OCI-M2 (cell line): ENCODE data around the gene EEPD1.
"Not testable (repeated sequence)": the region's sequence is repeated elsewhere in the genome, so short reads cannot be mapped to it uniquely, and the experiment has no call there.

Source experiments
- DNase-seq: peaks from one replicate; lab custom pipeline; 2025; ENCODE audit not compliant: unreplicated experiment; lab: John Stamatoyannopoulos, UW

The EEPD1 gene

DNA sequence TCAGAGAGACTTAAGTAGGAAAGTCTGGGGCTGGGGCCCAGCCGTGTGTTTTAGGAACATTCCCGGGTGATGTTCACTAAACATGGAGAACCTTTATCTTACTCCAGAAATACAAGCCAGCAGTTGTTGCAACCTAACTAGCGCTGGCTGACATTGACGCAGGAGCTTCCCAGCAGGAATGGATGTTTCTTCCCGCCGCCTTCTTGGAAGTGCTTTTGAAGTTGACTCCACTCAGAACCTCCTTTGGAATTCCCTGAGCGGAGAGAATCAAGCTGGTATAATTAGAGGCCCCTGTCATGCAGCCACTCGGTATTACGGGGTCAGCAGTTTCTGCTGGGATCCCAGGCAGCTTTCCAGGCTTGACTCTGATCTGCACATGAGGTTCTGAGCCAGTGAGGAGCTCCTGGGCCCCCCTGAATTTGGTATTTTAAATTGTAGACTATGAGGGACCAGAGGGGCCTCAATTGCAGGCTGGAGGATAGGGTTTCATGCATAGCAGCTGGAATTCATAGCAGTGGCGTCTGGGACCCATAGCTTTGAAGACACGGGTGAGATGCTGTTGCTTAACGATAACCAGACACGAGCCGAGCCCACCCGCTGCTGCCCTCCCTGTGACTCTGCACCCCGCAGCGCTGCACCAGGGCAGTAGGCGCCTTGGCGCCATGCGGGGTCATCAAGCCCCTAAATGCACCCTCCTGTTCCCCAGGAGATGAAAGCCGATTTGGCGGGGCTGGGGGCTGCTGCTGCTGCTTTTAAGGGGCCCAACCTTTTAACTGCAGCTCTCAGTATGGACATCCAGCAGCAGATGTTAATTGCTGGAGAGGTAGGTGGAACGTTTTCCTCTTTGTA is 61.8 kb downstream of the EEPD1 start:
- no peak for DNase-seq

DNA sequence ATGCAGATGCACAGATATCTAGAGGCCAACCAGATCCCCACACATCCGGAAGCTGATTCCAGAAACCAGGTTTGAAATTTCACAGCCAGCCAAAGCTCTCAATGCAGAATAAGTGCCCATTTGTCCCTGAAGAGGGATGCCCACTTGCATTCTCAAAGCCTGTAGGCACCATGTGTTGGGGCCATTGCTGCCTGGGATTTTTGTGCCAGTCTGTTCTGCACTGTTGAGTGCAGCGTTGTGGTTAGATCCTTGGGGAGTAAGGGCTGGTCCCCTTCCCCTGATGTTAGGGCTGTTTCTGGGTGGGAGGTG is 62.4 kb downstream of the EEPD1 start:
- no peak for DNase-seq

DNA sequence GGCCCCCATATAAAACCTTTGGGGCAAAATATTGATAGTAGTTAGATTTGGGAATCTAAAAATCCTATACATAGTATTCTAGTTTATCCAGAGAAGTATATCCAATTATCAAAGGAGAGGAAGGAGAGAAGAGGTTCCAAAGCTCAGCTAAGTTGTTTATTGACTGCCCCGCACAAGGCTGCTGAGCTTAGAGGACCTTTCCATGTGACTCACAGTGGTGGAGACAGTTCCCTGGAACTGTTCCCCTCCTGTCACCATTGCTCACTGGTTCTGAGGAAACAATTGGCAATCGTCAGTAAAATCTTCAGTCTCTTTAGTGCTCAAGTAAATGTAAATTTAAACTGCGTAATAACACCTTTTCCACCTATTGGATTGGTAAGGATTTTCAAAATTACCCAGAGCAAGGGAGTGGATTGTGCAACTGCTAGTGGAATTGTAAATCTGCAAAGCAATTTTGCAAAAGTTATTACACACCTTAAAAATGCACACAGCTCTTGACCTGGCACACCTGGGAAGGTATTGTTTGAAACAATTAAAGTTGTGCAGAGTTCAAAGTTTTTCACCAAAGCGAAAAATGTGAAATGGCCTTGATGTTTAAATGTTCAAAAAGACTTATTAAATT is 63.1 kb downstream of the EEPD1 start:
- DNase-seq = no peak

DNA sequence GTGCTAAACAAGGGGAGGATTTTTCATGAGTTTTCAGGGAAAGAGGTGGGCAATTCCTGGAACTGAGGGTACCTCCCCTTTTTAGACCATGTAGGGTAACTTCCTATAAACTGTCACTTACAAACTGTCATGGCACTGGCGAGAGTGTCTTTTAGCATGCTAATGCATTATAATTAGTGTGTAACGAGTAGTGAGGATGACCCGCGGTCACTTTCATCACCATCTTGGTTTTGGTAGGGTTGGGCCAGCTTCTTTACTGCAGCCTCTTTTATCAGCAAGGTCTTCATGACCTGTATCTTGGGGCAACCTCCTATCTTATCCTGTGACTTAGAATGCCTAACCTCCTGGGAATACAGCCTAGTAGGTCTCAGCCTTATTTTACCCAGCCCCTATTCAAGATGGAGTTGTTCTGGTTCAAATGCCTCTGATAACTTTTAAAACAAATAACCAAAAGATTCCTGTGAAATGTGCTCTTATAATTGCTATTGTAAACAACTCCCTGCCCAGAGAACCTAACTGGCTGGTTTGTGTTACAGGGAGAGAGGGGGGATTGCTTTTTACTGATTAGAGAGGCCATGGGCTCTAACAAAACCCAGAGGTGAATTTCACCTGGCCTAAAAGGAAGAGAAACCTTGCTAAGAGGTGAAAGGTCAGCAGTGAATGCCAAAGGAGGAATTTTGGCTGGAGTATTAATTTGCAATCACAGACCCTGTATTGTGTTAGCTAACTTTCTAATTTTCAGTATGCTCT is 64.3 kb downstream of the EEPD1 start:
- no peak for DNase-seq

DNA sequence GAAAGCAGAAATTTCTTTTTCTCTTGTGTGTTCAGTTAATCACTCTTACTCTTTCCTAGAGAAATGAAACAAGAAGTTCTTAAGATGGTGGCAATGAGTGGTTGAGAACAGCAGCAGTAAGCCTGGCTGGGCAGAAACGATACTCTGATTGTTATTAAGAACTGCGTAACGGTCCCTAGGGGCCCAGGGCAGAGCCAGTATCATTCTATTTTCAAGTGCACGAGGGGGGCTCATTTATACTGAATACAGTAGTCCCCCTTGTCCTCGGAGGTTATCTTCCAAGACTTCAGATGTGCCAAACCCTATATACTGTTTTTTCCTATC is 64.9 kb downstream of the EEPD1 start:
- no peak for DNase-seq

DNA sequence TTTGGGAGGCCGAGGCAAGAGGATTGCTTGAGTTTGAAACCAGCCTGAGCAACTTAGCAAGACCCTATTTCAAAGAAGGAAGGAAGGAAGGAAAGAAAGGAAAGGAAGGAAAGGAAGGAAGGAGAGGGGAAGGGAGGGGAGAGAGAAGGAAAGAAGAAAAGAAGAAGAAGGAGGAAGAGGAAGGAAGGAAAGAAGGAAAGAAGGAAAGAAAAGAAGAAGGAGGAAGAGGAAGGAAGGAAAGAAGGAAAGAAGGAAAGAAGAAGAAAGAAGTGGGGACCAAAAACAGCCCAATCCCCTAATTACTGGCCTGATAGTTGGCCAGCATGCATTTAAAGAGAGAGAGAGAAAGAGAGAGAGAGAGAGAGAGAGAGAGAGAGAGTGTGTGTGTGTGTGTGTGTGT is 66.4 kb downstream of the EEPD1 start:
- no peak for DNase-seq

DNA sequence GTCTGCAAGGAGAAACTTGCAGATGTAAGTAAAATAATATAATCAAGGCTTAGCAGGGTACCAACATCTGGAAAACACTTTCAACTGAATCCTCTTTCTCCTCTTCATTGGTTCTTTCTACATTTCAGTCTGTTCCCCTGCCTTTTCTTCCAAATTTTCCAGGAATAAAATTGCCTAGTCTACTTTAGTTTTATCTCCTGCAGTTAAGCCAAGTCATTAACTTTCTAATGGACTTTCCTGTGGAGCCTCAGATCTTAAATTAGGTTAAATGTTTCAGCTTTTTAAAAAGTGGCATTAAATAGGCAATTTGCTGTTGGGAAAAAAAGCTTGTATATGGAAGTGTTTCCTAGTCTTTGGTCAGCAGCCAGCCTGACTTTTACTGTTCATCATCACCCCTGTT is 70.8 kb downstream of the EEPD1 start:
- no peak for DNase-seq

DNA sequence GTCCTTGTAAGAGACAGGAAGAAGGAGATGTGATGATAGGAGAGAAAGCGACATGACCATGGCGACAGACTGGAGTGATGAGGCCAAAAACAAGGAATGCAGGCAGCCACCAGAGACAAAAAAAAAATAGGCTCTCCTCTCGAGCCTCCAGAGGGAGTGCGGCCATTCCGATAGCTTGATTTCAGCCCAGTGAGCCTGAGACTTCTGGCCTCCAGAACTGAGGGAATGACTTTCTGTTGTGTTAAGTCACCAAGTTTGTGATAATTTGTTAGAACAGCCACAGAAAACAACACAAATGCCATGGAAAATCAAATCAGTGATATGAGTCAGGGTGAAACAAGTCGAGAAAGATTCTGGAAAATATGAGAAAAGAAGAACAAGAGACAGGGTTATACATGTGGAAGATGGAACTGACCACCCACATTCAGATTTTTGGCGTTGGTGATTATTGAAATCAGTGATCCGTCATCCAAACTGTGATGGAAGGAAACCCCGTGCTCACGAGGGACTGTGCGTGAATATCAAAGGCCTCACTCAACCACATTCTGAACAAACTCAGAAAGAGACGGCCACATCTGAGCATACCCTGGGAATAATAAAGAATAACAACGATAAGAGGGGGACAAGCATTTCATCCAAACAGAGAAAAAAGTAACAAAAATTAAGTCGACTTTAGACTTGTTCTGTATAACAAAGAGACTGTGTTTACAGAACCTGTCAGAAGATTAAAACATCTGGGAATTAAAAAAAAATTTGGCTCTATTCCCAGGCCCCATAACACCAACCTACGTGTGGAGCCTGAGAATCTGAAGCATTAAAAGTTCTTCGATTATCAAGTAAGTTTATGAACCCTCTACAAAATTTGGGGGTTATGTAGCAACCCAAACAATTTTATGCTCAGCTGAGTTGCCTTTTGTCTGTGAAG is 72.1 kb downstream of the EEPD1 start:
- no peak for DNase-seq

DNA sequence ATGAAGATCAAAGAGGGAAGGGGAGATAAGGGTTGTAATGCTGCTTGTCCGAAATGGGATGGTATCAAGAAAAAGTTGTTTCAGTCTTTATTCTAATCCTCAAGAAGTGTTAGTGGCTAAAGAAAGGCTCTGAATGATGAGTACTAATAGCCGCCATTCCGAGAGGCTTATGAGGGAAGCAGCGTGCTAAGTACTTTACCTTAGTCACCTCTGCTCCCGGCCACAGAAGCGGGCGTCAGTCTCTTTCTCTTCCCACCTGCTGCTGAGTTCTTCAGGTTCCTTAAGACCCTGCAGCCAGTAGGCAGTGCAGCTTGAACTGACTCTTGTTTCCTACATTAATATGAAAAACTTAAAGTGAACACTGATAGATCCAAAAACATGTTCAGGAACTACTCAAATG is 73.1 kb downstream of the EEPD1 start:
- DNase-seq = no peak

DNA sequence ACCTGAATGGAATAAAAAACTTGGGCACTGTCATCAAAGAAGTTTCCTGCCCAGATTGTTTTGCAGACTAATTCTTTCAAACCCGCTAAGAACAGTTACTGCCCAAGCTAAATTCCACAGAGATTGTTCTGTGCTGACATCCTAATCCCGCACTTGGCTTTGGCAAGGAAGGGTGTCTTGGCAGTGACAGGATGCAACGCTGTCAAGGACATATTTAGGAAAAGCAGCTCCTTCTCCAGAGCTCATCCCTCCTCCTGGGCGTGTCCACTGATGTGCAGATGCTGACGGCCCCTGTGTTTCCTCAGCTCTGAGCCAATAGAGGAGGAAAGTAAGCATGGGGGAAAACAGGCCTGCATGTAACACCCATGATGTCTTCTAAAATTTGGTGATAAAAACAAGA is 74.2 kb downstream of the EEPD1 start:
- DNase-seq = no peak

DNA sequence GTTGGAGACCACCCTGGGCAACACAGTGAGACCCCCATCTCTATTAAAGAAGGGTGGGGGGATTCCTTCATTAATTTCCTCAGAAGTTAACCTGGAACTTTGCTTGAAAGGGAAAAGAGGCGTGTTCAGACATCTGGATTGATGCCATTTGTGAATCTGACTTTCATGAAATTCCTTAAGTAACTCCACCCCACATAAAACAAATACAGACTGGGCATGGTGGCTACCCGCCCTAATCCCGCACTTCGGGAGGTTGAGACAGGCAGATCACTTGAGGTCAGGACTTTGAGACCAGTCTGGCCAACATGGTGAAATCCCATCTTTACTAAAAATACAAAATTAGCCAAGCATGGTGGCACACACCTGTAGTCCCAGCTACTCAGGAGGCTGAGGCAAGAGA is 75.0 kb downstream of the EEPD1 start:
- no peak for DNase-seq

DNA sequence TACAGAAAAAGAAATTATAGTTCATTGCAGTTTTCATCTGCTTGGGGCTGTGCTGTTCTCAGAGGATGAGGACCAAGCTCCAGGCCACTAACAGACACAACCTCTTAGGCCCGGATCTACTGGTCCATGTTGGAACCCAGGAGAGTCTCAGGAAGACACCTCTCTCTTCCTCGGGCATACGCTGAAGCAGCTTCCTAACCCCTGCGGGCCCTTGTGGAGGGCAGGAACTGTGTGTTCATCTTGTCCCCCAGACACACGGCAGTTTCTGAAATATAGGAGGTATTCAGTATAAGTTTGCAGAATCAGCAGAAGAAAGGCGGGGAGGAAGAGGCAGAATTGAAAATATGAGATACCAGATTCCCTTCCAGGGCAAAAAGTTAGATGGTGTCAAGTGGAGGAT is 78.4 kb downstream of the EEPD1 start:
- DNase-seq = no peak

DNA sequence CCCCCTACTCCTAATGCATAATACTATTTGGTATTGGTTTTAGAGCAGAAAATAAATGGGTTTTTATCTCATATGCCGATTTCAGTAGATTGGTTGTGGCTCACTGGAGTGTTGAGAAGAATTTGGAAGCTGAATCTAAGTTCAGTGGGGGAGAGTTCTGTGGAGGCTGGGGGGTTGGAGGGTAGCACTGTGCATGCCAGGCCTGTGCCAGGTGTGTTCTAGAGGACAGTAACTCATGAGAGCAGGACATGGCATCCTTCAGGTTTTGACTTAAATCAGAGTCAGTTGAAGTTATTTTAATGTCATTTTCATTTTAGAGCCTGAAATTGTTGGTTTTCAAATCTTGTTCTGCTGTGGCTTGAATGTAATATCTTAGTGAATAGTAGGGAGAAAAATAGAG is 79.5 kb downstream of the EEPD1 start:
- DNase-seq = no peak

DNA sequence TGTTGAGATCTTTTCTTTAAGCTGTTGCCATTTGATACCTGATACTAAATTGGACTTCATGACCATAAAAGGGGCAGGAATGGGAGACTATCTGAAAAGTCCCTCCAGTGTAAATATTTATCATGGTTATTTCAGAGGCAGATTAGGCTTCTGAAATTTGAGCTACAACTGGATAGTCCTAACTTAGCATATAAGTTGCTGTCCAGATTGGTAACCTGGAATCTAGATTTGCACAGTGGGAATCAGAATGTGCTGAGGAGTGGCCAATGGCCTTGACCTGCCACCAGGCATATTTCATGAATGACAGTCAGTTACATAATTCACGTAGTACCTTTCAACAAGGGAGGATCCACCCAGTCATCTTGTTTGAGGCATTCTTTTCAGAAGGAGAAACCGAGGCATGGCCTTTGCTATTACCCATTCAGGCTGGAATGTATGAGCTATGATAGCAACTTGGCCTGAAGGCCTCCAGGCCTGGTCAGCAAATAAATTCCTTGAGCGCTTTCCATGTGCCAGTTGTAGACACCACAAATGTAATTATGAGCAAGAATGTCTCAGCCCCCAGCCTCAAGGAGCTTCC is 80.0 kb downstream of the EEPD1 start:
- no peak for DNase-seq

DNA sequence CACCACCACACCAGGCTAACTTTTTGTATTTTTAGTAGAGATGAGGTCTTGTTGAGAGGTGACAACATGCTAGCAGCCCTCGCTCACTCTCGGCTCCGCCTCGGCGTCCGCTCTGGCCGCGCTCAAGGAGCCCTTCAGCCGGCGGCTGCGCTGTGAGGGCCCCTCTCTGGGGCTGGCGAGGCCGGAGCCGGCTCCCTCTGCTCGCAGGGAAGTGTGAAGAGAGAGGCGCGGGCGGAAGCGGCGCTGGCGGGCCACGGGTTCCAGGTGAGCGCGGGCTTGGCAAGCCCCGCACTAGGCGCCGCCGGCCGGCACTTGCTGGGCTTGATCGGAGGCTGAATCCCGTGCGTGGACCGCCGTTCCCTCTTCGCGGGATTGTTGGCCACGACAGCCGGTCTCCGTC is 83.0 kb downstream of the EEPD1 start:
- no peak for DNase-seq

DNA sequence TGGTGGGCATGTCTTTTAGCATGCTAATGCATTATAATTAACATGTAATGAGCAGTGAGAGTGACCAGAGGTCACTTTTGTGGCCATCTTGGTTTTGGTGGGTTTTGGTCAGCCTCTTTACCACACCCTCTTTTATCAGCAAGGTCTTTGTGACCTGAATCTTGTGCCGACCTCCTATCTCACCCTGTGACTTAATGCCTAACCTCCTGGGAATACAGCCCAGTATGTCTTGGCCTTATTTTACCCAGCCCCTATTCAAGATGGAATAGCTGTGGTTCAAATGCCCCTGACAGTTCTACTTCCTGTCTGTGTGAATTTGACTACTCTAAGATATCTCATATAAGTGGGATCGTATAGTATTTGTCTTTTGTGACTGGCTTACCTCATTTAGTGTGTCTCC is 85.1 kb downstream of the EEPD1 start:
- DNase-seq = no peak

DNA sequence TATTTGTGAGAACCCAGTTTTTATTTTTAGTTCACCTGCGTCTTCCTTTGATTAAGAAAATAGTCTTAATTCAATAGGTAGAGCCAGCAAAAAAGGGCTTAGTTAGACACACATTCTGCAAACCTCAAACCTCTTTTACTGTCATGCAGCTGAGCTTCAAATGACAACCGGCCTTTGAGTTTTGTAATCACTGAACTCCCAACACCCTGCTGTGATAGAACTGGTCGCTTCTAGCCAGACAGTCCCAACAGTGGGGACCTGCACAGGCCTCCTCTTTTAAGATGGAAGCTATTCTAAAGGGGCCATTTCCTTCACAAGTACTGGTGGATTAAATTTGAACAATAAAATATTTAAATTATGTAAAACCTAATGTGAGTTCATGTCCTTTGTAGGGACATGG is 90.3 kb downstream of the EEPD1 start:
- not testable (repeated sequence) for DNase-seq

DNA sequence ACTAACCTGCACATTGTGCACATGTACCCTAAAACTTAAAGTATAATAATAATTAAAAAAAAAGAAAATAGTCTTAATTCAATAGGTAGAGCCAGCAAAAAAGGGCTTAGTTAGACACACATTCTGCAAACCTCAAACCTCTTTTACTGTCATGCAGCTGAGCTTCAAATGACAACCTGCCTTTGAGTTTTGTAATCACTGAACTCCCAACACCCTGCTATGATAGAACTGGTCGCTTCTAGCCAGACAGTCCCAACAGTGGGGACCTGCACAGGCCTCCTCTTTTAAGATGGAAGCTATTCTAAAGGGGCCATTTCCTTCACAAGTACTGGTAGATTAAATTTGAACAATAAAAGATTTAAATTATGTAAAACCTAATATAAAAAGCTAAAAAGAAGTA is 90.9 kb downstream of the EEPD1 start:
- not testable (repeated sequence) for DNase-seq

DNA sequence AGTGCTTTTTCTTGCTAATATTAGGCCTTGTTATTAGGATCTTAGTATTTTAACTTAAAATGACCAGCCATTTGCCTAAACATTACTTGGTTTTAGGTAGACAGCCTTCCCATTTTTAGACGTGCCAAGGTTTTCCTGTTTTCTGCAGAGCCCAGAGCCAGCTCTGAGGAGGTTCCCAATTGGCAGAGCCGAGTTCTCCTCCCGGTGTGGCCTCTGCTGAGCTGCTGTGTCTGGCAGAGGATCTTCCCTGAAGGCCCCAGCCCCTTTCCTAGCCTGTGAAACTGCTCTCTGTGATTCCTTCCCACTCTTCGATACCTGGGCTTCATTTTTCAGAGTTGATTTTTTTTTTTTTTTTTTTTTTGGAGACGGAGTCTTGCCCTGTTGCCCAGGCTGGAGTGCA is 91.4 kb downstream of the EEPD1 start:
- no peak for DNase-seq

DNA sequence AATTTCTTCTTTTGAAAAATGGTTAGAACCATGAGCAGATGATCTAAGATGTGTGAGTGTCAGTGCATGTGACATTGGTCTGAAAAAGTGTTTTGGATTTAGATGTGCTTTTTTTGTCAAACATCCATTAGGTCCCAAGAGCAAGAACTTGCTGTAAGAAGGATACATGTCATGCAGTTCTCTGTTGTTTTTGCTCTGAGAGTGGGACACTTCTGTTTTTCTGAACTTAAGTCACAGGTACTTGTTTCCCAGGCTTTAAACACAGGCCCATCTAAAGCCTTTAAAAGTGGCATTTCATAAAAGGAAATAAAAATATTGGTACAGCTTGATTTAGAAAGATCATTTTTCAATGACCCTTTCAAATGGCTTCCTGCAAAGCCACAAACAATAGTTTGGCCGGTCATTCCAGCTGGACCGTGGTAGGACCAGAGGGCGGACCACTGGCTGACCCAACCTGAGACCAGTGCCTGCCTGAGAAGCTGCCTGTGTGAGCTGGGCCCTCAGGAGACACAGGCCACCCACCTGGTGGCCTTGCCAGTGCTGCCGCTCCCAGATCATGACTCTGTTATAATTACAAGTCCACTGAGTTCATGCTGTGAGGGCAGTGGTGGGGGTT is 92.7 kb downstream of the EEPD1 start:
- DNase-seq = no peak

DNA sequence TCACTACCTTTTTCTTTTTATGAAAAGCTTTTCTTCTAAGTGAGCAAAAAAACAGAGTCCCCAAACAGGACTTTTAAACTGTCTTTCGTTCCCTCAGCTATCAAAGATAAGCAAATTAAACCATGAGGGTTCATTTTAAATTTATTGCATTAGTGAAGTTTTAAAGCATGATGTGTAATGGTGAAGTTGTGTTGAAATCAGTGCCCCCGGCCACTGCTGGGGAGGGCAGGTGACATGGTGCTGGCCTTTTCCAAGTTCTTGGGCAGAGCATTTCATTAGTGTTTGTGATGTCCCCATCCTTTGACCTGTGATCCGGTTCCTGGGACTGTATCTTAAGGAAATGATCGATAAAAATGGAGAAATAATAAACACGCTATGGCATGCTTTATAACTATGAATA is 96.0 kb downstream of the EEPD1 start:
- DNase-seq = no peak
